ENCODE results near the gene UBTFL1. TPM values are rescaled to one million over a fixed set of nuclear protein-coding genes. Genes with fewer than 3 reads are reported as not detected.
"Not testable (repeated sequence)": the region's sequence is repeated elsewhere in the genome, so short reads cannot be mapped to it uniquely, and the experiment has no call there.

The UBTFL1 gene
- not detected for total RNA-seq
- polyA plus RNA-seq (ENCODE audit: insufficient read depth, low read depth, low replicate concordance), result not detected
- long read RNA-seq, donor 1, result 0 reads
- long read RNA-seq, donor 2, result 0 reads
- long read RNA-seq, donor 3, result 0 reads
- long read RNA-seq, donor 4, result 0 reads
- long read RNA-seq, donor 5, result 0 reads
- long read RNA-seq, donor 6, result 0 reads
- long read RNA-seq, donor 7, result 0 reads
- long read RNA-seq, donor 8, partial matches to known transcripts, result 0 of 1 reads
- long read RNA-seq, donor 8, other reads (novel, unspliced or antisense), result 0 of 1 reads
- long read RNA-seq, donor 9, result 0 reads
- long read RNA-seq, donor 10, result 0 reads

DNA sequence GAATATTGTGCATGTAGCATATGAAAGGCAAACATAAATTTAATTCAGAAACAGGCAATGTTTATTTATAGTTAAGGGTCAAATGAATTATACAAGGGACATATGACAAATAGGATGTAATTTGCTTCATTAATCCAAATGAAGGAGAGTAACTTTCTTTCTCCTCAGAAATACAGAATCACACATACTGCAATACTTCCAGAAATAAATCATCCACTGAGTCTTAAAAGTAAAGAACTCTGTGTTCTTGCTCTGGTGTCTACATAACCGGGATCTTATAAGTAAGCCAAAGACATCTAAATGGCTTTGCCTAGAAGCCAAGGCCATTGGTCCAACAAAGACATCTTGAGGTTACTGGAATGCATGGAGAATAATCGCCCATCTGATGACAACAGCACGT lies at the start of gene UBTFL1:
TSS of gene UBTFL1 (plus strand) at position 301 of the 400 bp plus-strand sequence. CDS start at position 301, 0 bp downstream.
- intact Hi-C loops (cut with DNase I); H3K9ac ChIP-seq (ENCODE audit: low read length in 3 of 3); H3K36me3 ChIP-seq (ENCODE audit: control insufficient read depth in 2 of 3, insufficient read depth in 3 of 3, low read length in 3 of 3); H3K27ac ChIP-seq (ENCODE audit: low read depth in 2 of 2, low read length in 2 of 2); H3K4me3 ChIP-seq (ENCODE audit: low read length in 3 of 3); H3K4me1 ChIP-seq (ENCODE audit: control insufficient read depth in 2 of 3, insufficient read depth in 2 of 3, low read depth in 1 of 3, low read length in 3 of 3); DNase-seq; FAIRE-seq; H3K9me3 ChIP-seq (ENCODE audit: control insufficient read depth in 2 of 3, insufficient read depth in 1 of 3, low read length in 3 of 3); H3K27me3 ChIP-seq (ENCODE audit: control insufficient read depth, insufficient read depth, low read length): not testable (repeated sequence)

DNA sequence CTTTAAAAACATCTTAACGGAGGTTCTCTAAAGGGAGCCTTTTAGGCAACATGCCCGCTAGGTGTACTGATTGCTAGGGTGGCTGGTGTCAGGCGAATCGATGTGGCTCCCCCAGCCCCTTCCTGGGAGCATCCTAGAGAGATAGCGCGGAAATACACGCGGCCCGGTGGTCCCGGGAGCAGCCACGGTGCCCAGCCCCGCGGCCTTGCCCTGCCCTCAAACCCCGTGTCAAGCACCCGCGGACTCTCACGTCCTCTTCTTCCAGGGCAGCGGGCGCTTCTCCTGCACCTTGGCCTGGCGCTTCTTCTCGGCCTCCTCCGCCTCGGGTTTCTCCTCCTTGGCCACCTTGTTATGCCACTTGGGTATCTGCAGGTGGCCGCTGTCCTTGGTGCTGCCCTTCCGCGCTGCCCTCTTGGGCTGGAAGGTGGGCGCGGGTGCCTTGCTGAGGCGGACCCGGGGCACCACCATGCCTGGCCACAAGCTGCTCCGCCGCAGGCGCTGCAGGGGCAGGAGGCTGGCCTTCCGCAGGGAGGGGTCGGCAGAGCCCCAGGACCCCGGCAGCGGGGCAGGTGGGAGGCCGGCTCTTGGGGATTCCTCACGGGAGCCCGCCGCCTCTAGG lies 34.0 kb upstream of the UBTFL1 start:
- H3K4me3 ChIP-seq (ENCODE audit: low read length in 3 of 3); FAIRE-seq; H3K27me3 ChIP-seq (ENCODE audit: control insufficient read depth, insufficient read depth, low read length); H3K27ac ChIP-seq (ENCODE audit: low read depth in 2 of 2, low read length in 2 of 2); DNase-seq; intact Hi-C loops (cut with DNase I); H3K4me1 ChIP-seq (ENCODE audit: control insufficient read depth in 2 of 3, insufficient read depth in 2 of 3, low read depth in 1 of 3, low read length in 3 of 3); H3K36me3 ChIP-seq (ENCODE audit: control insufficient read depth in 2 of 3, insufficient read depth in 3 of 3, low read length in 3 of 3); H3K9me3 ChIP-seq (ENCODE audit: control insufficient read depth in 2 of 3, insufficient read depth in 1 of 3, low read length in 3 of 3); H3K9ac ChIP-seq (ENCODE audit: low read length in 3 of 3): not testable (repeated sequence)

GRCh38 chr11:90052311-90052710 lies 33.4 kb upstream of the UBTFL1 start:
- H3K4me1 ChIP-seq (ENCODE audit: control insufficient read depth in 2 of 3, insufficient read depth in 2 of 3, low read depth in 1 of 3, low read length in 3 of 3); intact Hi-C loops (cut with DNase I); FAIRE-seq; H3K27me3 ChIP-seq (ENCODE audit: control insufficient read depth, insufficient read depth, low read length); DNase-seq; H3K27ac ChIP-seq (ENCODE audit: low read depth in 2 of 2, low read length in 2 of 2); H3K36me3 ChIP-seq (ENCODE audit: control insufficient read depth in 2 of 3, insufficient read depth in 3 of 3, low read length in 3 of 3); H3K4me3 ChIP-seq (ENCODE audit: low read length in 3 of 3); H3K9me3 ChIP-seq (ENCODE audit: control insufficient read depth in 2 of 3, insufficient read depth in 1 of 3, low read length in 3 of 3); H3K9ac ChIP-seq (ENCODE audit: low read length in 3 of 3): not testable (repeated sequence)

DNA sequence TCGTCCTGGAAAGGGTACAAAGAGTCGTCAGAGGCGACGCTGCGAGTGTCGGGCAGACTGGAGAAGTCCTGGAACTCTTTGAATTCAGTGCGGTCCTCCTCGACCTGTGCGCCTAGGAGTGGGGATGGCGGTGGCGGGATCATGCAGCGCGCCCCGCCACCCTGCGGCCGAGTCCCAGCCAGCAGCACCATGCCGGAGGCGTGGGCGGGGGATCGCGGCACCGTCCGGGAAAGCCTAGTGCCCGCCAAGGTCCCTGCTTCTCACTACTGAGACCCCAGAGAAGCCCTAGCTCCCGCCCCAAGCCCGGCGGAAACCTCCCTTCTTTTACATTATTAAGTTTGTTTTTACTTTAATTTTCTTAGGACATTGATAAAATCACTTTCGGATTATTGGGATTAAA lies 32.2 kb upstream of the UBTFL1 start:
- H3K4me3 ChIP-seq (ENCODE audit: low read length in 3 of 3); H3K4me1 ChIP-seq (ENCODE audit: control insufficient read depth in 2 of 3, insufficient read depth in 2 of 3, low read depth in 1 of 3, low read length in 3 of 3); H3K36me3 ChIP-seq (ENCODE audit: control insufficient read depth in 2 of 3, insufficient read depth in 3 of 3, low read length in 3 of 3); H3K27ac ChIP-seq (ENCODE audit: low read depth in 2 of 2, low read length in 2 of 2); DNase-seq; intact Hi-C loops (cut with DNase I); H3K27me3 ChIP-seq (ENCODE audit: control insufficient read depth, insufficient read depth, low read length); H3K9ac ChIP-seq (ENCODE audit: low read length in 3 of 3); H3K9me3 ChIP-seq (ENCODE audit: control insufficient read depth in 2 of 3, insufficient read depth in 1 of 3, low read length in 3 of 3); FAIRE-seq: not testable (repeated sequence)

- H3K36me3 ChIP-seq (ENCODE audit: control insufficient read depth in 2 of 3, insufficient read depth in 3 of 3, low read length in 3 of 3); intact Hi-C loops (cut with DNase I); FAIRE-seq; H3K9me3 ChIP-seq (ENCODE audit: control insufficient read depth in 2 of 3, insufficient read depth in 1 of 3, low read length in 3 of 3); H3K4me3 ChIP-seq (ENCODE audit: low read length in 3 of 3); DNase-seq; H3K27me3 ChIP-seq (ENCODE audit: control insufficient read depth, insufficient read depth, low read length); H3K9ac ChIP-seq (ENCODE audit: low read length in 3 of 3); H3K4me1 ChIP-seq (ENCODE audit: control insufficient read depth in 2 of 3, insufficient read depth in 2 of 3, low read depth in 1 of 3, low read length in 3 of 3); H3K27ac ChIP-seq (ENCODE audit: low read depth in 2 of 2, low read length in 2 of 2): not testable (repeated sequence)
These were observed 3.0 kb downstream of the UBTFL1 start for GRCh38 chr11:90088731-90089130.

GRCh38 chr11:90095230-90095924 lies 9.6 kb downstream of the UBTFL1 start:
- H3K4me3 ChIP-seq (ENCODE audit: low read length in 3 of 3); H3K27me3 ChIP-seq (ENCODE audit: control insufficient read depth, insufficient read depth, low read length); FAIRE-seq; H3K27ac ChIP-seq (ENCODE audit: low read depth in 2 of 2, low read length in 2 of 2); H3K36me3 ChIP-seq (ENCODE audit: control insufficient read depth in 2 of 3, insufficient read depth in 3 of 3, low read length in 3 of 3); DNase-seq; intact Hi-C loops (cut with DNase I); H3K9ac ChIP-seq (ENCODE audit: low read length in 3 of 3); H3K9me3 ChIP-seq (ENCODE audit: control insufficient read depth in 2 of 3, insufficient read depth in 1 of 3, low read length in 3 of 3); H3K4me1 ChIP-seq (ENCODE audit: control insufficient read depth in 2 of 3, insufficient read depth in 2 of 3, low read depth in 1 of 3, low read length in 3 of 3): not testable (repeated sequence)

- H3K27me3 ChIP-seq (ENCODE audit: control insufficient read depth, insufficient read depth, low read length); H3K4me1 ChIP-seq (ENCODE audit: control insufficient read depth in 2 of 3, insufficient read depth in 2 of 3, low read depth in 1 of 3, low read length in 3 of 3); DNase-seq; H3K4me3 ChIP-seq (ENCODE audit: low read length in 3 of 3); H3K27ac ChIP-seq (ENCODE audit: low read depth in 2 of 2, low read length in 2 of 2); H3K9ac ChIP-seq (ENCODE audit: low read length in 3 of 3); H3K36me3 ChIP-seq (ENCODE audit: control insufficient read depth in 2 of 3, insufficient read depth in 3 of 3, low read length in 3 of 3); H3K9me3 ChIP-seq (ENCODE audit: control insufficient read depth in 2 of 3, insufficient read depth in 1 of 3, low read length in 3 of 3); intact Hi-C loops (cut with DNase I); FAIRE-seq: not testable (repeated sequence)
These were observed 12.5 kb downstream of the UBTFL1 start for GRCh38 chr11:90098261-90098660.

Measured in kidney (tissue), 19 donors.